ENCODE results near the gene TMEM217.

DNA sequence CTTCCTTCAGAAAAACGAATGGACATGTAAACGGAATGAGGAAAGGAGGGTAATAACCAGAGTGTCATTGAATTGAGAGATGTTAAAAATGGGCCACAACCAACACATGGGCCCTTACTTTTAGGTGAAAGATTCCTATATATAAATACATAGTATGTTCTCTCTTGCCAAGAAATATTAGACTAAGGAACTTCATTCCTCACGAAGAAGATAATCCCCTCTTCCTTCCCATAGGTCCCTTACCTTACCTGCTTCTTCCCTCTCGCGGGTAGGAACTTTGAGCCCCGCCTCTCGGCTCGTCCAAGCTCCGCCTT lies 667 bp downstream of the TMEM217 start:
- TF ChIP-seq POLR2A (IDR thresholded peaks at IDR 0.05) (no peak), EP300 (IDR thresholded peaks at IDR 0.05; ENCODE audit: low read depth) (no peak), POLR2AphosphoS5 (IDR thresholded peaks at IDR 0.05) (no peak)
- TF ChIP-seq, protein P1, sequence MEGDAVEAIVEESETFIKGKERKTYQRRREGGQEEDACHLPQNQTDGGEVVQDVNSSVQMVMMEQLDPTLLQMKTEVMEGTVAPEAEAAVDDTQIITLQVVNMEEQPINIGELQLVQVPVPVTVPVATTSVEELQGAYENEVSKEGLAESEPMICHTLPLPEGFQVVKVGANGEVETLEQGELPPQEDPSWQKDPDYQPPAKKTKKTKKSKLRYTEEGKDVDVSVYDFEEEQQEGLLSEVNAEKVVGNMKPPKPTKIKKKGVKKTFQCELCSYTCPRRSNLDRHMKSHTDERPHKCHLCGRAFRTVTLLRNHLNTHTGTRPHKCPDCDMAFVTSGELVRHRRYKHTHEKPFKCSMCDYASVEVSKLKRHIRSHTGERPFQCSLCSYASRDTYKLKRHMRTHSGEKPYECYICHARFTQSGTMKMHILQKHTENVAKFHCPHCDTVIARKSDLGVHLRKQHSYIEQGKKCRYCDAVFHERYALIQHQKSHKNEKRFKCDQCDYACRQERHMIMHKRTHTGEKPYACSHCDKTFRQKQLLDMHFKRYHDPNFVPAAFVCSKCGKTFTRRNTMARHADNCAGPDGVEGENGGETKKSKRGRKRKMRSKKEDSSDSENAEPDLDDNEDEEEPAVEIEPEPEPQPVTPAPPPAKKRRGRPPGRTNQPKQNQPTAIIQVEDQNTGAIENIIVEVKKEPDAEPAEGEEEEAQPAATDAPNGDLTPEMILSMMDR (IDR thresholded peaks at IDR 0.05) = no peak
